HepG2 (cell line): ENCODE data around the gene NEDD4. TPM values are rescaled to one million over a fixed set of nuclear protein-coding genes. Genes with fewer than 3 reads are reported as not detected.
"Not testable (repeated sequence)": the region's sequence is repeated elsewhere in the genome, so short reads cannot be mapped to it uniquely, and the experiment has no call there.

Source experiments
- ASH2L ChIP-seq: fragments of 300-600, 200-600 bp; sonication (generic); IDR thresholded peaks from 2 replicates; pipeline ENCODE4 v1.7.0; 2017; ENCODE audit warnings: low read depth, mild to moderate bottlenecking, moderate library complexity, mixed read lengths, low read length; ENCODE audit not compliant: insufficient read length
- CREB1 ChIP-seq, 2 experiments: fragments of 450-650 bp in 1 of 2; IDR thresholded peaks; 2 replicates each; pipeline ENCODE4 v1.6.1; 2016 to 2017; ENCODE audit warnings: control low read depth in 1 of 2, mild to moderate bottlenecking in 1 of 2, missing compliant biosample characterization in 1 of 2, missing genetic modification characterization in 1 of 2
- CREM ChIP-seq, 2 experiments: sonication (generic) in 1 of 2; formaldehyde crosslinking in 1 of 2; IDR thresholded peaks; 2 replicates each; pipeline versions ENCODE4 v1.4.0 to v1.6.1; 2016 to 2020; ENCODE audit warnings: antibody characterized with exemption in 1 of 2, mild to moderate bottlenecking in 1 of 2, missing genetic modification reagents in 1 of 2
- GABPA ChIP-seq, 2 experiments: IDR thresholded peaks; 2 replicates each; pipeline ENCODE4 v1.6.1; 2011 to 2016; ENCODE audit warnings: low read depth in 2 of 2, low read length in 1 of 2, missing biosample characterization in 1 of 2, missing genetic modification characterization in 1 of 2
- HMG20B ChIP-seq: conservative IDR thresholded peaks from 2 replicates; pipeline ENCODE4 v1.6.1; 2016; ENCODE audit warnings: missing genetic modification reagents, missing compliant biosample characterization
- JUN ChIP-seq: sonication (generic); formaldehyde crosslinking; IDR thresholded peaks from 2 replicates; pipeline ENCODE4 v1.4.0; 2020; ENCODE audit warnings: mild to moderate bottlenecking, missing genetic modification reagents
- NCOR1 ChIP-seq: fragments of 200-600 bp; sonication (generic); IDR thresholded peaks from 2 replicates; pipeline ENCODE4 v1.7.0; 2017; ENCODE audit warnings: antibody characterized with exemption, low read length, borderline replicate concordance
- NR2F1 ChIP-seq, 2 experiments: fragments of 450-650 bp in 1 of 2; formaldehyde crosslinking in 1 of 2; IDR thresholded peaks; 2 replicates each; pipeline versions ENCODE4 v1.5.0 to v1.6.1; 2016 to 2020; ENCODE audit warnings: mild to moderate bottlenecking in 1 of 2, missing compliant biosample characterization in 1 of 2, missing genetic modification reagents in 1 of 2, moderate library complexity in 1 of 2
- RARA ChIP-seq: IDR thresholded peaks from 2 replicates; pipeline ENCODE4 v1.6.1; 2016; ENCODE audit warnings: missing genetic modification reagents, missing compliant biosample characterization
- SOX5 ChIP-seq: IDR thresholded peaks from 2 replicates; pipeline ENCODE4 v1.6.1; 2016; ENCODE audit warnings: borderline replicate concordance
- SP5 ChIP-seq: IDR thresholded peaks from 2 replicates; pipeline ENCODE4 v1.6.1; 2016; ENCODE audit warnings: low read depth, borderline replicate concordance
- SSRP1 ChIP-seq: IDR thresholded peaks from 2 replicates; pipeline ENCODE4 v1.6.1; 2016; ENCODE audit warnings: control low read depth
- YEATS4 ChIP-seq: sonication (generic); formaldehyde crosslinking; IDR thresholded peaks from 2 replicates; pipeline ENCODE4 v1.4.0; 2020; ENCODE audit warnings: missing genetic modification reagents, borderline replicate concordance
- ZBTB3 ChIP-seq: sonication (generic); formaldehyde crosslinking; IDR thresholded peaks from 2 replicates; pipeline ENCODE4 v1.4.0; 2020; ENCODE audit warnings: low read depth, mild to moderate bottlenecking, moderate library complexity, missing genetic modification reagents, borderline replicate concordance
- ZEB1 ChIP-seq: IDR thresholded peaks from 2 replicates; pipeline ENCODE4 v1.6.1; 2012; ENCODE audit warnings: mild to moderate bottlenecking, low read depth, inconsistent platforms; ENCODE audit not compliant: insufficient replicate concordance
- ZMYM2 ChIP-seq: sonication (generic); formaldehyde crosslinking; IDR thresholded peaks from 2 replicates; pipeline ENCODE4 v1.8.0; 2022; ENCODE audit warnings: mild to moderate bottlenecking, missing genetic modification reagents
- ZMYM3 ChIP-seq: sonication (generic); formaldehyde crosslinking; IDR thresholded peaks from 2 replicates; pipeline ENCODE4 v1.5.1; 2020; ENCODE audit warnings: mild to moderate bottlenecking, missing genetic modification reagents
- ZNF556 ChIP-seq: sonication (generic); formaldehyde crosslinking; IDR thresholded peaks from 2 replicates; pipeline ENCODE4 v1.4.0; 2020; ENCODE audit warnings: mild to moderate bottlenecking, missing genetic modification reagents, borderline replicate concordance
- polyA plus RNA-seq, 8 experiments: library from polyadenylated mRNA; depleted of rRNA in 3 of 8; stranded (reverse) in 7 of 8; unstranded in 1 of 8; fragments of >200 nt; fragmentation: Illumina TruSeq in 4 of 8; extraction: Trizol in 4 of 8; gene quantifications; 2 replicates each; pipeline versions ENCODE4 v1.2.1 to v1.2.3, GENCODE V29; 2011 to 2016; ENCODE audit warnings: low read depth in 4 of 8, missing spikeins in 1 of 8, mixed read lengths in 1 of 8; ENCODE audit not compliant: insufficient read depth in 1 of 8
- total RNA-seq, 5 experiments: library from RNA; depleted of rRNA; stranded (reverse); fragments of >200 nt; fragmentation: Illumina TruSeq; extraction: Trizol; gene quantifications; 2 replicates each; pipeline ENCODE4 v1.2.3, GENCODE V29; 2016; ENCODE audit warnings: low read depth in 1 of 5
- TF ChIP-seq, protein P1 (sequence below): sonication (generic); formaldehyde crosslinking; IDR thresholded peaks from 2 replicates; pipeline ENCODE4 v1.5.1; 2020; ENCODE audit warnings: mild to moderate bottlenecking, missing genetic modification reagents, borderline replicate concordance
- TF ChIP-seq, protein P2 (sequence below): sonication (generic); formaldehyde crosslinking; IDR thresholded peaks from 2 replicates; pipeline ENCODE4 v1.4.0; 2020; ENCODE audit warnings: missing genetic modification reagents

NEDD4 gene
- total and polyA plus RNA-seq, 2 of the 13 experiments (the other 11 are each of a cell fraction or from before 2014, with no cell fraction given), result 10.4 to 13.0 TPM

DNA sequence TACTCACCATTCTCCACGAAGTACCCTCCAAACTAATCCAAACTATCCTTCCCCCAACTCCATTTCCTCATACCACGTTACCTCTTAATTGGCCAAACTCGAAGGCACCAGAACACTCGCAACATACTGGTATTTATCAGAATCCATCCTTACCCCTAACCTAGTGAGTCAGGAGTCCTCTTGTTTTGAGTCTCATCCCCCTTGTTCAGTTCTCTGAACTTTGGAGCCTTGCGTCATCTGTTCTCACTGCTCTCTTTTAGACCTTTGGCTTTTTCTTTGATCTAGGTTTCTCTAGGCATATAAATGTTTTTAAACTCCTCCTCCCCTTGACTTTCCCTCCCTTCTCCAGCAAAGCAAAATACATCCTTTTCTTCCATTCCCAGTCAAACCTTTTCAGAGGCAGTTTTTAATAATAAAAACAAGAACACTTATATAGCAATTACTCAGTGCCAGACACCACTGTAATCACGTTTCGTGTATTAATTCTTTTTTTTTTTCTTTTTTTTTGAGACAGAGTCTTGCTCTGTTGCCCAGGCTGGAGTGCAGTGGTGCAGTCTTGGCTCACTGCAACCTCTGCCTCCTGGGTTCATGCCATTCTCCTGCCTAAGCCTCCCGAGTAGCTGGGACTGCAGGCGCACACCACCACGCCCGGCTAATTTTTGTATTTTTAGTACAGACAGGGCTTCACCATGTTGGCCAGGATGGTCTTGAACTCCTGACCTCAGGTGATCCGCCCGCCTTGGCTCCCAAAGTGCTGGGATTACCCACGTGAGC lies 40.7 kb downstream of the NEDD4 start (continued):
- TF ChIP-seq YEATS4 (CRISPR knock-in tag) (0 out of 2 replicates have a peak, but pooled peaks have one; percentile 34), ZMYM2 (CRISPR knock-in tag) (peak; percentile 61; the same call in 1 of the 2 replicates), ZNF556 (CRISPR knock-in tag) (peak; percentile 53; the same call in 1 of the 2 replicates), SSRP1 (CRISPR knock-in tag) (peak; percentile 65; the same call in 1 of the 2 replicates), NCOR1 (peak; percentile 99), SOX5 (CRISPR knock-in tag) (peak; percentile 86), ZMYM3 (CRISPR knock-in tag) (peak; percentile 47; the same call in 1 of the 2 replicates), SP5 (peak; percentile 96), GABPA (CRISPR knock-in tag; IDR thresholded peaks at IDR 0.05; ENCODE audit: low read depth) (peak; percentile 29; the same call in 1 of the 2 replicates), JUN (CRISPR knock-in tag) (peak; percentile 87), RARA (CRISPR knock-in tag) (peak; percentile 76), CREB1 (IDR thresholded peaks at IDR 0.05) (0 out of 2 replicates have a peak, but pooled peaks have one; percentile 38), CREB1 (CRISPR knock-in tag; IDR thresholded peaks at IDR 0.05) (peak; percentile 73), ZEB1 (peak; percentile 27), CREM (IDR thresholded peaks at IDR 0.05) (peak; percentile 79), ZBTB3 (peak; percentile 56; the same call in 1 of the 2 replicates), ASH2L (peak; percentile 69), NR2F1 (CRISPR knock-in tag; IDR thresholded peaks at IDR 0.05) (peak; percentile 54 to 71; a peak in 3 of 4 replicates), HMG20B (CRISPR knock-in tag) (0 out of 2 replicates have a peak, but pooled peaks have one; percentile 42)
- TF ChIP-seq, protein P1, sequence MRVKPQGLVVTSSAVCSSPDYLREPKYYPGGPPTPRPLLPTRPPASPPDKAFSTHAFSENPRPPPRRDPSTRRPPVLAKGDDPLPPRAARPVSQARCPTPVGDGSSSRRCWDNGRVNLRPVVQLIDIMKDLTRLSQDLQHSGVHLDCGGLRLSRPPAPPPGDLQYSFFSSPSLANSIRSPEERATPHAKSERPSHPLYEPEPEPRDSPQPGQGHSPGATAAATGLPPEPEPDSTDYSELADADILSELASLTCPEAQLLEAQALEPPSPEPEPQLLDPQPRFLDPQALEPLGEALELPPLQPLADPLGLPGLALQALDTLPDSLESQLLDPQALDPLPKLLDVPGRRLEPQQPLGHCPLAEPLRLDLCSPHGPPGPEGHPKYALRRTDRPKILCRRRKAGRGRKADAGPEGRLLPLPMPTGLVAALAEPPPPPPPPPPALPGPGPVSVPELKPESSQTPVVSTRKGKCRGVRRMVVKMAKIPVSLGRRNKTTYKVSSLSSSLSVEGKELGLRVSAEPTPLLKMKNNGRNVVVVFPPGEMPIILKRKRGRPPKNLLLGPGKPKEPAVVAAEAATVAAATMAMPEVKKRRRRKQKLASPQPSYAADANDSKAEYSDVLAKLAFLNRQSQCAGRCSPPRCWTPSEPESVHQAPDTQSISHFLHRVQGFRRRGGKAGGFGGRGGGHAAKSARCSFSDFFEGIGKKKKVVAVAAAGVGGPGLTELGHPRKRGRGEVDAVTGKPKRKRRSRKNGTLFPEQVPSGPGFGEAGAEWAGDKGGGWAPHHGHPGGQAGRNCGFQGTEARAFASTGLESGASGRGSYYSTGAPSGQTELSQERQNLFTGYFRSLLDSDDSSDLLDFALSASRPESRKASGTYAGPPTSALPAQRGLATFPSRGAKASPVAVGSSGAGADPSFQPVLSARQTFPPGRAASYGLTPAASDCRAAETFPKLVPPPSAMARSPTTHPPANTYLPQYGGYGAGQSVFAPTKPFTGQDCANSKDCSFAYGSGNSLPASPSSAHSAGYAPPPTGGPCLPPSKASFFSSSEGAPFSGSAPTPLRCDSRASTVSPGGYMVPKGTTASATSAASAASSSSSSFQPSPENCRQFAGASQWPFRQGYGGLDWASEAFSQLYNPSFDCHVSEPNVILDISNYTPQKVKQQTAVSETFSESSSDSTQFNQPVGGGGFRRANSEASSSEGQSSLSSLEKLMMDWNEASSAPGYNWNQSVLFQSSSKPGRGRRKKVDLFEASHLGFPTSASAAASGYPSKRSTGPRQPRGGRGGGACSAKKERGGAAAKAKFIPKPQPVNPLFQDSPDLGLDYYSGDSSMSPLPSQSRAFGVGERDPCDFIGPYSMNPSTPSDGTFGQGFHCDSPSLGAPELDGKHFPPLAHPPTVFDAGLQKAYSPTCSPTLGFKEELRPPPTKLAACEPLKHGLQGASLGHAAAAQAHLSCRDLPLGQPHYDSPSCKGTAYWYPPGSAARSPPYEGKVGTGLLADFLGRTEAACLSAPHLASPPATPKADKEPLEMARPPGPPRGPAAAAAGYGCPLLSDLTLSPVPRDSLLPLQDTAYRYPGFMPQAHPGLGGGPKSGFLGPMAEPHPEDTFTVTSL (CRISPR knock-in tag), result peak; percentile 94; the same call in 1 of the 2 replicates
- TF ChIP-seq GABPA (IDR thresholded peaks at IDR 0.05; ENCODE audit: low read depth, low read length); CREM (CRISPR knock-in tag; IDR thresholded peaks at IDR 0.05): not testable (repeated sequence)
- TF ChIP-seq, protein P2, sequence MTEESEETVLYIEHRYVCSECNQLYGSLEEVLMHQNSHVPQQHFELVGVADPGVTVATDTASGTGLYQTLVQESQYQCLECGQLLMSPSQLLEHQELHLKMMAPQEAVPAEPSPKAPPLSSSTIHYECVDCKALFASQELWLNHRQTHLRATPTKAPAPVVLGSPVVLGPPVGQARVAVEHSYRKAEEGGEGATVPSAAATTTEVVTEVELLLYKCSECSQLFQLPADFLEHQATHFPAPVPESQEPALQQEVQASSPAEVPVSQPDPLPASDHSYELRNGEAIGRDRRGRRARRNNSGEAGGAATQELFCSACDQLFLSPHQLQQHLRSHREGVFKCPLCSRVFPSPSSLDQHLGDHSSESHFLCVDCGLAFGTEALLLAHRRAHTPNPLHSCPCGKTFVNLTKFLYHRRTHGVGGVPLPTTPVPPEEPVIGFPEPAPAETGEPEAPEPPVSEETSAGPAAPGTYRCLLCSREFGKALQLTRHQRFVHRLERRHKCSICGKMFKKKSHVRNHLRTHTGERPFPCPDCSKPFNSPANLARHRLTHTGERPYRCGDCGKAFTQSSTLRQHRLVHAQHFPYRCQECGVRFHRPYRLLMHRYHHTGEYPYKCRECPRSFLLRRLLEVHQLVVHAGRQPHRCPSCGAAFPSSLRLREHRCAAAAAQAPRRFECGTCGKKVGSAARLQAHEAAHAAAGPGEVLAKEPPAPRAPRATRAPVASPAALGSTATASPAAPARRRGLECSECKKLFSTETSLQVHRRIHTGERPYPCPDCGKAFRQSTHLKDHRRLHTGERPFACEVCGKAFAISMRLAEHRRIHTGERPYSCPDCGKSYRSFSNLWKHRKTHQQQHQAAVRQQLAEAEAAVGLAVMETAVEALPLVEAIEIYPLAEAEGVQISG (CRISPR knock-in tag), result peak; percentile 61; the same call in 1 of the 2 replicates
